ENCODE measurements around the gene NR2F1-AS1.

The NR2F1-AS1 gene

GRCh38 chr5:93602241-93603077 is 21.4 kb upstream of the NR2F1-AS1 start:
- no peak for DNase-seq

GRCh38 chr5:93601802-93602155 is 20.8 kb upstream of the NR2F1-AS1 start:
- DNase-seq = no peak

- no peak for DNase-seq
These were observed 20.2 kb upstream of the NR2F1-AS1 start for GRCh38 chr5:93601071-93601801.

- DNase-seq = no peak
These were observed 19.5 kb upstream of the NR2F1-AS1 start for GRCh38 chr5:93600409-93601070.

GRCh38 chr5:93599399-93600120 is 18.5 kb upstream of the NR2F1-AS1 start:
- no peak for DNase-seq

GRCh38 chr5:93599001-93599379 is 18.0 kb upstream of the NR2F1-AS1 start:
- no peak for DNase-seq

- DNase-seq = no peak
These were observed 17.3 kb upstream of the NR2F1-AS1 start for GRCh38 chr5:93598091-93599000.

GRCh38 chr5:93596676-93597490 is 15.9 kb upstream of the NR2F1-AS1 start:
- no peak for DNase-seq

- DNase-seq = no peak
These were observed 15.3 kb upstream of the NR2F1-AS1 start for GRCh38 chr5:93596310-93596675.

- no peak for DNase-seq
These were observed 14.6 kb upstream of the NR2F1-AS1 start for GRCh38 chr5:93595420-93596147.

- DNase-seq = no peak
These were observed 13.8 kb upstream of the NR2F1-AS1 start for GRCh38 chr5:93594591-93595419.

- DNase-seq = no peak
These were observed 12.6 kb upstream of the NR2F1-AS1 start for GRCh38 chr5:93593476-93594131.

- no peak for DNase-seq
These were observed 11.9 kb upstream of the NR2F1-AS1 start for GRCh38 chr5:93592883-93593282.

GRCh38 chr5:93591323-93591945 is 10.4 kb upstream of the NR2F1-AS1 start:
- DNase-seq = no peak

- no peak for DNase-seq
These were observed 9.5 kb upstream of the NR2F1-AS1 start for GRCh38 chr5:93590493-93590892.

GRCh38 chr5:93589829-93590215 is 8.8 kb upstream of the NR2F1-AS1 start:
- DNase-seq = no peak

- no peak for DNase-seq
These were observed 8.3 kb upstream of the NR2F1-AS1 start for GRCh38 chr5:93589152-93589828.

All from left hindlimb (tissue), 1 donor.